Neural progenitor cell (in vitro differentiated cells): ENCODE measurements around the gene MYO10. TPM values are rescaled to one million over a fixed set of nuclear protein-coding genes. Genes with fewer than 3 reads are reported as not detected.

Experiments
- DNase-seq: peaks from one replicate; pipeline ENCODE4 v3.0.0-alpha.2; 2016; ENCODE audit warnings: low spot score
- H2AFZ ChIP-seq: fragments of 200-600 bp; sonication (generic); replicated peaks from 2 replicates; pipeline ENCODE4 v1.6.1; 2016; ENCODE audit warnings: antibody characterized with exemption
- H3F3A ChIP-seq: fragments of 200-600 bp; sonication (generic); 2 replicates; pipeline ENCODE4 v1.6.1; 2016; ENCODE audit warnings: antibody characterized with exemption, low read depth
- H3K27ac ChIP-seq: fragments of 200-600 bp; sonication (generic); 2 replicates; pipeline ENCODE4 v1.5.1; 2016; ENCODE audit warnings: mild to moderate bottlenecking
- H3K27me3 ChIP-seq: fragments of 200-600 bp; sonication (generic); 2 replicates; pipeline ENCODE4 v1.6.1; 2016; ENCODE audit warnings: mild to moderate bottlenecking, moderate library complexity
- H3K36me3 ChIP-seq: fragments of 200-600 bp; sonication (generic); 2 replicates; pipeline ENCODE4 v1.5.1; 2016
- H3K4me1 ChIP-seq: fragments of 200-600 bp; sonication (generic); 2 replicates; pipeline ENCODE4 v1.6.1; 2016; ENCODE audit warnings: mixed run types
- H3K4me2 ChIP-seq: fragments of 200-600 bp; sonication (generic); 2 replicates; pipeline ENCODE4 v1.6.1; 2016
- H3K4me3 ChIP-seq: fragments of 200-600 bp; sonication (generic); 2 replicates; pipeline ENCODE4 v1.5.1; 2016
- H3K79me2 ChIP-seq: fragments of 200-600 bp; sonication (generic); 2 replicates; pipeline ENCODE4 v1.6.1; 2016; ENCODE audit warnings: low read depth
- H3K9ac ChIP-seq: fragments of 200-600 bp; sonication (generic); 2 replicates; pipeline ENCODE4 v1.6.1; 2016
- H3K9me3 ChIP-seq: fragments of 200-600 bp; sonication (generic); 2 replicates; pipeline ENCODE4 v1.5.1; 2016; ENCODE audit warnings: low read depth
- H4K20me1 ChIP-seq: fragments of 200-600 bp; sonication (generic); 2 replicates; pipeline ENCODE4 v1.6.1; 2016; ENCODE audit warnings: low read depth
- H3K27ac Mint-ChIP-seq: 3 replicates; pipeline ENCODE4 v1.8.0; 2021; ENCODE audit warnings: mixed read lengths
- H3K27me3 Mint-ChIP-seq: 2 replicates; pipeline ENCODE4 v1.8.0; 2022; ENCODE audit warnings: low read depth, mild to moderate bottlenecking, inconsistent platforms, moderate library complexity, mixed read lengths; ENCODE audit not compliant: insufficient read depth
- H3K36me3 Mint-ChIP-seq: 3 replicates; pipeline ENCODE4 v1.8.0; 2021; ENCODE audit warnings: mixed read lengths
- H3K4me1 Mint-ChIP-seq: 3 replicates; pipeline ENCODE4 v1.8.0; 2021; ENCODE audit warnings: mixed read lengths
- H3K4me3 Mint-ChIP-seq: 3 replicates; pipeline ENCODE4 v1.8.0; 2021; ENCODE audit warnings: mild to moderate bottlenecking, moderate library complexity, mixed read lengths
- H3K9me3 Mint-ChIP-seq: 3 replicates; pipeline ENCODE4 v1.8.0; 2020; ENCODE audit warnings: mixed read lengths
- CTCF ChIP-seq: fragments of 200-600 bp; sonication (generic); IDR thresholded peaks from 2 replicates; pipeline ENCODE4 v1.5.1; 2017; ENCODE audit warnings: antibody characterized with exemption, mild to moderate bottlenecking
- EZH2 ChIP-seq: fragments of 200-600 bp; sonication (generic); IDR thresholded peaks from 2 replicates; pipeline ENCODE4 v1.6.1; 2017; ENCODE audit warnings: antibody characterized with exemption, mild to moderate bottlenecking, moderate library complexity
- EZH2phosphoT487 ChIP-seq: fragments of 200-600 bp; sonication (generic); IDR thresholded peaks from 2 replicates; pipeline ENCODE4 v1.6.1; 2017; ENCODE audit warnings: antibody characterized with exemption
- total RNA-seq: library from RNA; depleted of rRNA; stranded (reverse); fragments of >200 nt; gene quantifications from 2 replicates; pipeline ENCODE4 v1.2.3, GENCODE V29; 2015; ENCODE audit warnings: low replicate concordance

The MYO10 gene
- total RNA-seq, 1 donor from 2014 or later, result 39.1 TPM

GRCh38 chr5:16935231-16936149 lies 598 bp downstream of the MYO10 start:
- H3K4me3 ChIP-seq, result peak overlapping the region; percentile 75
- peak overlapping the region; percentile 74 for H2AFZ ChIP-seq
- H3K79me2 ChIP-seq, result peaks cover 54% of the 10 kb centered on the region
- no peak for DNase-seq
- no peak overlapping the region for H3K27ac ChIP-seq
- no peaks in the 10 kb centered on the region for H3K36me3 Mint-ChIP-seq
- H3K4me3 Mint-ChIP-seq, result peak overlapping the region; percentile 98
- peak overlapping the region; percentile 59 for H3K9ac ChIP-seq
- no peaks in the 10 kb centered on the region for H3K9me3 Mint-ChIP-seq
- H3K9me3 ChIP-seq, result no peaks in the 10 kb centered on the region
- peaks cover 43% of the 10 kb centered on the region for H3K4me1 ChIP-seq
- TF ChIP-seq CTCF (no peak), EZH2 (no peak), EZH2phosphoT487 (peak; percentile 59)
- H3K4me2 ChIP-seq, result peak overlapping the region; percentile 93
- peak overlapping the region; percentile 61 for H3K27ac Mint-ChIP-seq
- peaks cover 36% of the 10 kb centered on the region for H3K27me3 ChIP-seq
- H3K4me1 Mint-ChIP-seq, result peaks cover 59% of the 10 kb centered on the region
- peaks cover 30% of the 10 kb centered on the region for H3F3A ChIP-seq
- no peaks in the 10 kb centered on the region for H3K36me3 ChIP-seq
- H3K27me3 Mint-ChIP-seq, result peaks cover 17% of the 10 kb centered on the region
- H4K20me1 ChIP-seq, result peaks cover 47% of the 10 kb centered on the region

GRCh38 chr5:16934677-16935153 lies 1.4 kb downstream of the MYO10 start:
- peaks cover 17% of the 10 kb centered on the region for H3K27me3 Mint-ChIP-seq
- TF ChIP-seq EZH2phosphoT487 (no peak), EZH2 (no peak), CTCF (no peak)
- peak; percentile 23 for DNase-seq
- H3K27me3 ChIP-seq, result peaks cover 36% of the 10 kb centered on the region
- peaks cover 62% of the 10 kb centered on the region for H3K79me2 ChIP-seq
- H3K4me1 Mint-ChIP-seq, result peaks cover 61% of the 10 kb centered on the region
- peak overlapping the region; percentile 98 for H3K4me3 Mint-ChIP-seq
- peaks cover 42% of the 10 kb centered on the region for H3K4me1 ChIP-seq
- H3K36me3 Mint-ChIP-seq, result no peaks in the 10 kb centered on the region
- H3K36me3 ChIP-seq, result no peaks in the 10 kb centered on the region
- peak overlapping the region; percentile 93 for H3K4me2 ChIP-seq
- H3K4me3 ChIP-seq, result peak overlapping the region; percentile 75
- no peak overlapping the region for H2AFZ ChIP-seq
- H3K9me3 ChIP-seq, result no peaks in the 10 kb centered on the region
- no peak overlapping the region for H3K27ac ChIP-seq
- peak overlapping the region; percentile 61 for H3K27ac Mint-ChIP-seq
- peaks cover 32% of the 10 kb centered on the region for H3F3A ChIP-seq
- H4K20me1 ChIP-seq, result peaks cover 55% of the 10 kb centered on the region
- no peaks in the 10 kb centered on the region for H3K9me3 Mint-ChIP-seq
- H3K9ac ChIP-seq, result no peak overlapping the region

GRCh38 chr5:16934123-16934522 lies 2.0 kb downstream of the MYO10 start:
- Histone ChIP-seq H3K36me3 (no peaks in the 10 kb centered on the region), H3K27ac (no peak overlapping the region), H3K79me2 (peaks cover 68% of the 10 kb centered on the region), H3K9me3 (no peaks in the 10 kb centered on the region), H2AFZ (no peak overlapping the region), H3F3A (peaks cover 32% of the 10 kb centered on the region), H4K20me1 (peaks cover 61% of the 10 kb centered on the region), H3K9ac (no peak overlapping the region), H3K4me1 (peaks cover 36% of the 10 kb centered on the region), H3K4me2 (peak overlapping the region; percentile 93), H3K27me3 (peaks cover 36% of the 10 kb centered on the region), H3K4me3 (peak overlapping the region; percentile 75)
- peak; percentile 94 for DNase-seq
- H3K4me1 Mint-ChIP-seq, result peaks cover 58% of the 10 kb centered on the region
- TF ChIP-seq EZH2, result no peak
- TF ChIP-seq CTCF, result peak; percentile 97
- no peak for TF ChIP-seq EZH2phosphoT487
- H3K27me3 Mint-ChIP-seq, result peaks cover 17% of the 10 kb centered on the region
- no peak overlapping the region for H3K27ac Mint-ChIP-seq
- H3K36me3 Mint-ChIP-seq, result no peaks in the 10 kb centered on the region
- peak overlapping the region; percentile 98 for H3K4me3 Mint-ChIP-seq
- no peaks in the 10 kb centered on the region for H3K9me3 Mint-ChIP-seq
